HG02852 (cell line): ENCODE results near the gene HSF5.

Experiments used
- ATAC-seq: cut with Tn5 transposase; IDR thresholded peaks from one replicate; pipeline ENCODE4 v1.9.1; 2021; ENCODE audit warnings: mild to moderate bottlenecking, moderate library complexity; ENCODE audit not compliant: unreplicated experiment

HSF5 gene

GRCh38 chr17:58388302-58389190, 99.7 kb downstream of the HSF5 start:
- ATAC-seq: no peak

- no peak for ATAC-seq
Observed at GRCh38 chr17:58387834-58388233, 100.4 kb downstream of the HSF5 start.

- ATAC-seq: no peak
Observed at GRCh38 chr17:58386708-58387107, 101.5 kb downstream of the HSF5 start.

GRCh38 chr17:58385359-58385899, 102.8 kb downstream of the HSF5 start:
- ATAC-seq: no peak

- ATAC-seq: no peak
Observed at GRCh38 chr17:58384897-58385296, 103.3 kb downstream of the HSF5 start.

GRCh38 chr17:58383892-58384462, 104.2 kb downstream of the HSF5 start:
- no peak for ATAC-seq

- no peak for ATAC-seq
Observed at GRCh38 chr17:58382872-58383242, 105.4 kb downstream of the HSF5 start.

GRCh38 chr17:58382108-58382871, 105.9 kb downstream of the HSF5 start:
- no peak for ATAC-seq

GRCh38 chr17:58381124-58382035, 106.8 kb downstream of the HSF5 start:
- ATAC-seq: no peak

- no peak for ATAC-seq
Observed at GRCh38 chr17:58380207-58381123, 107.7 kb downstream of the HSF5 start.

- no peak for ATAC-seq
Observed at GRCh38 chr17:58379511-58379824, 108.7 kb downstream of the HSF5 start.

- ATAC-seq: no peak
Observed at GRCh38 chr17:58378733-58379510, 109.3 kb downstream of the HSF5 start.

- no peak for ATAC-seq
Observed at GRCh38 chr17:58377661-58378060, 110.5 kb downstream of the HSF5 start.

GRCh38 chr17:58377093-58377601, 111.1 kb downstream of the HSF5 start:
- no peak for ATAC-seq

GRCh38 chr17:58376472-58377000, 111.7 kb downstream of the HSF5 start:
- no peak for ATAC-seq

GRCh38 chr17:58375811-58376210, 112.4 kb downstream of the HSF5 start:
- no peak for ATAC-seq

GRCh38 chr17:58375256-58375655, 113.0 kb downstream of the HSF5 start:
- ATAC-seq: no peak

GRCh38 chr17:58373923-58374322, 114.3 kb downstream of the HSF5 start:
- ATAC-seq: no peak
